HCT116 (cell line): ENCODE measurements around the gene SFXN3. TPM values are rescaled to one million over a fixed set of nuclear protein-coding genes. Genes with fewer than 3 reads are reported as not detected.

Experiments used
- ATAC-seq: fragments of 200-7000 bp; cut with Tn5 transposase; 2 replicates; pipeline ENCODE4 v1.9.1; 2020; ENCODE audit warnings: mild to moderate bottlenecking, moderate library complexity
- BruUV-seq: library from RNA; stranded (reverse); fragments of 400-500 nt; replicated peaks from 2 replicates; lab custom pipeline; 2021; lab: Mats Ljungman, UMichigan
- CTCF ChIA-PET: fragments of 300-600 bp; sonication (Branson Sonifier 250); formaldehyde crosslinking; loops from one replicate; lab custom pipeline; 2021; ENCODE audit warnings: antibody characterized with exemption; lab: Charles Lee
- POLR2A ChIA-PET: fragments of 300-600, 350-600 bp; sonication (Branson Sonifier 250); formaldehyde crosslinking; loops from one replicate; lab custom pipeline; 2021; ENCODE audit warnings: antibody characterized with exemption; lab: Charles Lee
- RAD21 ChIA-PET, 2 experiments: fragments of 300-600 bp; sonication (Branson Sonifier 250); formaldehyde crosslinking; loops; one replicate each; lab custom pipeline; 2023; ENCODE audit warnings: low total read pairs in 2 of 2; ENCODE audit not compliant: uncharacterized antibody in 2 of 2, unreplicated experiment in 2 of 2, low non-redundant PET in 1 of 2; lab: Charles Lee
- DNase-seq: peaks from one replicate; pipeline ENCODE4 v3.0.0-alpha.2; 2010; ENCODE audit warnings: low read depth, low spot score
- H2AFZ ChIP-seq: fragments of 200-600 bp; shearing (Covaris generic), sonication (generic); 2 replicates; pipeline ENCODE4 v1.6.1; 2017; ENCODE audit warnings: low read depth, mixed run types, mixed read lengths, antibody characterized with exemption, low read length; ENCODE audit not compliant: poor library complexity, severe bottlenecking
- H3K27ac ChIP-seq: 2 replicates; pipeline ENCODE4 v1.5.1; 2012; ENCODE audit warnings: low read depth, low read length
- H3K27me3 ChIP-seq: fragments of 200-600 bp; sonication (generic); 2 replicates; pipeline ENCODE4 v1.6.1; 2016; ENCODE audit warnings: mixed run types, low read length, mixed read lengths; ENCODE audit not compliant: insufficient read depth
- H3K36me3 ChIP-seq, 2 experiments: fragments of 200-500 bp in 1 of 2; fragments of 200-600 bp in 1 of 2; sonication (Bioruptor generic) in 1 of 2; sonication (generic) in 1 of 2; 2 replicates each; pipeline versions ENCODE4 v1.5.1 to v1.6.1; 2014 to 2016; ENCODE audit warnings: low read length in 2 of 2, inconsistent platforms in 1 of 2, mixed read lengths in 1 of 2, mixed run types in 1 of 2; ENCODE audit not compliant: insufficient read depth in 2 of 2, control insufficient read depth in 1 of 2
- H3K4me1 ChIP-seq, 2 experiments: fragments of 200-600 bp in 1 of 2; sonication (generic) in 1 of 2; 2 replicates each; pipeline versions ENCODE4 v1.5.1 to v1.6.1; 2012 to 2017; ENCODE audit warnings: low read length in 2 of 2, inconsistent platforms in 1 of 2, mild to moderate bottlenecking in 1 of 2, mixed read lengths in 1 of 2, mixed run types in 1 of 2, moderate library complexity in 1 of 2; ENCODE audit not compliant: insufficient read depth in 2 of 2, control insufficient read depth in 1 of 2
- H3K4me2 ChIP-seq: fragments of 200-600 bp; sonication (generic); 2 replicates; pipeline ENCODE4 v1.6.1; 2017; ENCODE audit warnings: mixed run types, low read length, mixed read lengths
- H3K4me3 ChIP-seq, 2 experiments: fragments of 200-600 bp in 1 of 2; sonication (generic) in 1 of 2; replicated peaks in 1 of 2; 2 replicates each; pipeline ENCODE4 v1.5.1; 2011 to 2016; ENCODE audit warnings: low read length in 2 of 2, control low read depth in 1 of 2, low read depth in 1 of 2, mild to moderate bottlenecking in 1 of 2, mixed read lengths in 1 of 2, mixed run types in 1 of 2
- H3K79me2 ChIP-seq: fragments of 200-600 bp; sonication (generic); 2 replicates; pipeline ENCODE4 v1.6.1; 2017; ENCODE audit warnings: mild to moderate bottlenecking, mixed run types, low read length, moderate library complexity, mixed read lengths; ENCODE audit not compliant: insufficient read depth
- H3K9ac ChIP-seq: fragments of 200-600 bp; sonication (generic); 2 replicates; pipeline ENCODE4 v1.6.1; 2016; ENCODE audit warnings: low read length, mixed read lengths
- H3K9me2 ChIP-seq: fragments of 200-600 bp; sonication (generic), shearing (Covaris generic); 2 replicates; pipeline ENCODE4 v1.6.1; 2017; ENCODE audit warnings: mixed run types, mild to moderate bottlenecking, moderate library complexity; ENCODE audit not compliant: insufficient read depth
- H3K9me3 ChIP-seq, 2 experiments: fragments of 200-500 bp in 1 of 2; fragments of 200-600 bp in 1 of 2; sonication (Bioruptor generic) in 1 of 2; sonication (generic) in 1 of 2; 2 replicates each; pipeline ENCODE4 v1.6.1; 2014 to 2017; ENCODE audit warnings: low read length in 2 of 2, mixed read lengths in 2 of 2, inconsistent platforms in 1 of 2, low read depth in 1 of 2, mild to moderate bottlenecking in 1 of 2, mixed run types in 1 of 2, moderate library complexity in 1 of 2; ENCODE audit not compliant: control insufficient read depth in 1 of 2, insufficient read depth in 1 of 2
- H4K20me1 ChIP-seq: fragments of 200-600 bp; sonication (generic), shearing (Covaris generic); 2 replicates; pipeline ENCODE4 v1.6.1; 2017; ENCODE audit warnings: mixed run types, mild to moderate bottlenecking, moderate library complexity; ENCODE audit not compliant: insufficient read depth
- CBX3 ChIP-seq: IDR thresholded peaks from 2 replicates; pipeline ENCODE4 v1.6.1; 2012; ENCODE audit warnings: low read depth
- CEBPB ChIP-seq: IDR thresholded peaks from 2 replicates; pipeline ENCODE4 v1.6.1; 2012; ENCODE audit warnings: low read depth
- EGR1 ChIP-seq: IDR thresholded peaks from 2 replicates; pipeline ENCODE4 v1.6.1; 2012; ENCODE audit warnings: low read depth
- ELF1 ChIP-seq: IDR thresholded peaks from 2 replicates; pipeline ENCODE4 v1.6.1; 2012; ENCODE audit warnings: low read depth, borderline replicate concordance
- EZH2phosphoT487 ChIP-seq: fragments of 200-600 bp; IDR thresholded peaks from 2 replicates; pipeline ENCODE4 v1.6.1; 2018; ENCODE audit warnings: antibody characterized with exemption, borderline replicate concordance
- FOSL1 ChIP-seq: IDR thresholded peaks from 2 replicates; pipeline ENCODE4 v1.6.1; 2012; ENCODE audit warnings: low read depth
- JUND ChIP-seq: IDR thresholded peaks from 2 replicates; pipeline ENCODE4 v1.6.1; 2012
- POLR2A ChIP-seq: IDR thresholded peaks from 2 replicates; pipeline ENCODE4 v1.7.0; 2011; ENCODE audit warnings: borderline replicate concordance; ENCODE audit not compliant: insufficient read depth, insufficient read length; ENCODE audit errors: extremely low read depth
- POLR2AphosphoS5 ChIP-seq: IDR thresholded peaks from 2 replicates; pipeline ENCODE4 v1.6.1; 2011; ENCODE audit warnings: mild to moderate bottlenecking, low read depth, low read length, moderate library complexity
- SIN3A ChIP-seq: IDR thresholded peaks from 2 replicates; pipeline ENCODE4 v1.6.1; 2012; ENCODE audit warnings: low read depth
- SRF ChIP-seq: IDR thresholded peaks from 2 replicates; pipeline ENCODE4 v1.6.1; 2012; ENCODE audit warnings: low read depth
- TCF7L2 ChIP-seq: IDR thresholded peaks from 2 replicates; pipeline ENCODE4 v1.7.0; 2011; ENCODE audit warnings: borderline replicate concordance, inconsistent platforms; ENCODE audit not compliant: insufficient read depth, insufficient read length; ENCODE audit errors: extremely low read depth
- YY1 ChIP-seq: IDR thresholded peaks from 2 replicates; pipeline ENCODE4 v1.6.1; 2011; ENCODE audit warnings: low read length, low read depth, moderate library complexity, mild to moderate bottlenecking; ENCODE audit not compliant: insufficient replicate concordance; ENCODE audit errors: extremely low read depth
- ZFX ChIP-seq: fragments of 450-650 bp; IDR thresholded peaks from 2 replicates; pipeline ENCODE4 v1.6.1; 2017
- intact Hi-C: fragments of 100-400 bp; cut with micrococcal nuclease; formaldehyde crosslinking; loops from 2 replicates; pipeline ENCODE4 v1.10.0; 2022
- total RNA-seq: library from RNA; stranded (reverse); gene quantifications from one replicate; pipeline ENCODE4 v1.2.1, GENCODE V29; 2021; ENCODE audit not compliant: unreplicated experiment
- TF ChIP-seq, protein P1 (sequence below): IDR thresholded peaks from 2 replicates; pipeline ENCODE4 v1.6.1; 2011; ENCODE audit warnings: mild to moderate bottlenecking, low read length, moderate library complexity; ENCODE audit not compliant: insufficient replicate concordance; ENCODE audit errors: extremely low read depth
- TF ChIP-seq, protein P2 (sequence below): IDR thresholded peaks from 2 replicates; pipeline ENCODE4 v1.6.1; 2012
- TF ChIP-seq, protein P3 (sequence below), 3 experiments: fragments of 200-600 bp in 1 of 3; sonication (generic) in 1 of 3; IDR thresholded peaks in 2 of 3; conservative IDR thresholded peaks in 1 of 3; 2 replicates each; pipeline ENCODE4 v1.5.1; 2012 to 2017; ENCODE audit warnings: low read depth in 2 of 3, low read length in 2 of 3, antibody characterized with exemption in 1 of 3, borderline replicate concordance in 1 of 3, control low read depth in 1 of 3, mild to moderate bottlenecking in 1 of 3, mixed read lengths in 1 of 3, mixed run types in 1 of 3, moderate library complexity in 1 of 3; ENCODE audit not compliant: insufficient read depth in 1 of 3
- TF ChIP-seq, protein P4 (sequence below): IDR thresholded peaks from 2 replicates; pipeline ENCODE4 v1.6.1; 2012
- TF ChIP-seq, protein P5 (sequence below): IDR thresholded peaks from 2 replicates; pipeline ENCODE4 v1.6.1; 2012; ENCODE audit warnings: low read depth

SFXN3 gene
- total RNA-seq, 1 experiment from 2014 or later: 52.5 TPM

DNA sequence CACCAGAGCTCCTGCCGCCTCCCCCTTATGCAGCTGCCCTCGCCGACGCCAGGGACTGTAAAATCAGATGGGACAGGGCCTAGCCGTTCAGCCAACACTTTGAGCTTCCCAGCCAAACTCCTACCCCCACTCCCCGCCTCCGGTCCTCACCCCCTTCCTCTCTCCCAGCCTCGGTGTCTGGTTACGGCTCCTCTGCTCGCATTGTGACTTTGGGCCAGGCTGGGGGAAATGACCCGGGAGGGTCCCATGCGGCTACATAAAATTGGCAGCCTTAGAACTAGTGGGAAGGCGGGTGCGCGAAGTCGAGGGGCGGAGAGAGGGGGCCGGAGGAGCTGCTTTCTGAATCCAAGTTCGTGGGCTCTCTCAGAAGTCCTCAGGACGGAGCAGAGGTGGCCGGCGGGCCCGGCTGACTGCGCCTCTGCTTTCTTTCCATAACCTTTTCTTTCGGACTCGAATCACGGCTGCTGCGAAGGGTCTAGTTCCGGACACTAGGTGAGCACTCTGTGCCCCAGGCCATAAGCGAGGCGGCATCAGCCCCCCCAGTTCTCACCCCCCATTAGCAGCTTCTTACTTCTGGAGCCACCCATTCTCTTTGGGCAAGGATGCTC, 30.7 kb downstream of the SFXN3 start, which contains the start of gene KAZALD1:
Gene KAZALD1 (plus strand): TSS at position 366 of the 608 bp plus-strand sequence. CDS start 604 bp downstream, outside the sequence.
- peak within 1 kb of the TSS; percentile 73 for H2AFZ ChIP-seq
- peak within 1 kb of the TSS; percentile 91 for H3K9ac ChIP-seq
- peak within 1 kb of the TSS; percentile 81 for H3K4me2 ChIP-seq
- RAD21 ChIA-PET: interaction anchor here (0.9 to 2.2 kb wide), 4 partner anchors 12 to 81 kb away, joined by 3 to 9 read pairs (median 6); no protein-coding TSS in a partner anchor
- ATAC-seq (peak; percentile 13; the same call in 1 of the 2 replicates), DNase-seq (no peak)
- peak within 1 kb of the TSS; percentile 99 for H3K27ac ChIP-seq
- intact Hi-C loops: loop anchor here (2.0 to 10.0 kb wide), 3 partner anchors 19 to 1581 kb away; partner anchors contain the start of gene TRIM8
- peaks cover 38% of the 10 kb centered on the region for H3K79me2 ChIP-seq
- no peaks in the 10 kb centered on the region for H3K9me2 ChIP-seq
- peaks cover 0 to 9% of the 10 kb centered on the region in 2 experiments; a peak in 1 of 4 replicates for H3K36me3 ChIP-seq
- peaks cover 49 to 65% of the 10 kb centered on the region in 2 experiments for H3K4me1 ChIP-seq
- CTCF ChIA-PET: interaction anchor here (0.5 to 6.8 kb wide), 17 partner anchors 8 to 724 kb away, joined by 3 to 109 read pairs (median 5); partner anchors contain the start of genes PDZD7 and SFXN3
- no peaks in the 10 kb centered on the region for H4K20me1 ChIP-seq
- no peaks in the 10 kb centered on the region for H3K9me3 ChIP-seq
- peak within 1 kb of the TSS; percentile 80 to 84 for H3K4me3 ChIP-seq
- POLR2A ChIA-PET: interaction anchor here (0.6 to 3.6 kb wide), 9 partner anchors 8 to 152 kb away, joined by 3 to 20 read pairs (median 8); no protein-coding TSS in a partner anchor
- no peaks in the 10 kb centered on the region for H3K27me3 ChIP-seq
- BruUV-seq: no TSS peak
- no peak for TF ChIP-seq POLR2AphosphoS5
- TF ChIP-seq JUND: no peak
- peak; percentile 46 for TF ChIP-seq ZFX
- TF ChIP-seq ELF1: no peak
- TF ChIP-seq POLR2A: peak; percentile 2
- TF ChIP-seq CEBPB: no peak
- TF ChIP-seq, protein P1, sequence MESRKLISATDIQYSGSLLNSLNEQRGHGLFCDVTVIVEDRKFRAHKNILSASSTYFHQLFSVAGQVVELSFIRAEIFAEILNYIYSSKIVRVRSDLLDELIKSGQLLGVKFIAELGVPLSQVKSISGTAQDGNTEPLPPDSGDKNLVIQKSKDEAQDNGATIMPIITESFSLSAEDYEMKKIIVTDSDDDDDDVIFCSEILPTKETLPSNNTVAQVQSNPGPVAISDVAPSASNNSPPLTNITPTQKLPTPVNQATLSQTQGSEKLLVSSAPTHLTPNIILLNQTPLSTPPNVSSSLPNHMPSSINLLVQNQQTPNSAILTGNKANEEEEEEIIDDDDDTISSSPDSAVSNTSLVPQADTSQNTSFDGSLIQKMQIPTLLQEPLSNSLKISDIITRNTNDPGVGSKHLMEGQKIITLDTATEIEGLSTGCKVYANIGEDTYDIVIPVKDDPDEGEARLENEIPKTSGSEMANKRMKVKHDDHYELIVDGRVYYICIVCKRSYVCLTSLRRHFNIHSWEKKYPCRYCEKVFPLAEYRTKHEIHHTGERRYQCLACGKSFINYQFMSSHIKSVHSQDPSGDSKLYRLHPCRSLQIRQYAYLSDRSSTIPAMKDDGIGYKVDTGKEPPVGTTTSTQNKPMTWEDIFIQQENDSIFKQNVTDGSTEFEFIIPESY: no peak
- TF ChIP-seq, protein P2, sequence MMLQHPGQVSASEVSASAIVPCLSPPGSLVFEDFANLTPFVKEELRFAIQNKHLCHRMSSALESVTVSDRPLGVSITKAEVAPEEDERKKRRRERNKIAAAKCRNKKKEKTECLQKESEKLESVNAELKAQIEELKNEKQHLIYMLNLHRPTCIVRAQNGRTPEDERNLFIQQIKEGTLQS: no peak
- peak; percentile 38 for TF ChIP-seq TCF7L2
- no peak for TF ChIP-seq EZH2phosphoT487
- TF ChIP-seq, protein P3, sequence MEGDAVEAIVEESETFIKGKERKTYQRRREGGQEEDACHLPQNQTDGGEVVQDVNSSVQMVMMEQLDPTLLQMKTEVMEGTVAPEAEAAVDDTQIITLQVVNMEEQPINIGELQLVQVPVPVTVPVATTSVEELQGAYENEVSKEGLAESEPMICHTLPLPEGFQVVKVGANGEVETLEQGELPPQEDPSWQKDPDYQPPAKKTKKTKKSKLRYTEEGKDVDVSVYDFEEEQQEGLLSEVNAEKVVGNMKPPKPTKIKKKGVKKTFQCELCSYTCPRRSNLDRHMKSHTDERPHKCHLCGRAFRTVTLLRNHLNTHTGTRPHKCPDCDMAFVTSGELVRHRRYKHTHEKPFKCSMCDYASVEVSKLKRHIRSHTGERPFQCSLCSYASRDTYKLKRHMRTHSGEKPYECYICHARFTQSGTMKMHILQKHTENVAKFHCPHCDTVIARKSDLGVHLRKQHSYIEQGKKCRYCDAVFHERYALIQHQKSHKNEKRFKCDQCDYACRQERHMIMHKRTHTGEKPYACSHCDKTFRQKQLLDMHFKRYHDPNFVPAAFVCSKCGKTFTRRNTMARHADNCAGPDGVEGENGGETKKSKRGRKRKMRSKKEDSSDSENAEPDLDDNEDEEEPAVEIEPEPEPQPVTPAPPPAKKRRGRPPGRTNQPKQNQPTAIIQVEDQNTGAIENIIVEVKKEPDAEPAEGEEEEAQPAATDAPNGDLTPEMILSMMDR (IDR thresholded peaks at IDR 0.05 in 2 of 3, conservative IDR thresholded peaks at IDR 0.05 in 1 of 3; ENCODE audit: borderline replicate concordance in 1 of 3, insufficient read depth in 1 of 3, low read depth in 2 of 3, low read length in 2 of 3): no peak
- TF ChIP-seq, protein P4, sequence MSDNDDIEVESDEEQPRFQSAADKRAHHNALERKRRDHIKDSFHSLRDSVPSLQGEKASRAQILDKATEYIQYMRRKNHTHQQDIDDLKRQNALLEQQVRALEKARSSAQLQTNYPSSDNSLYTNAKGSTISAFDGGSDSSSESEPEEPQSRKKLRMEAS: no peak
- no peak for TF ChIP-seq FOSL1
- TF ChIP-seq YY1: no peak
- TF ChIP-seq SRF: no peak
- TF ChIP-seq, protein P5, sequence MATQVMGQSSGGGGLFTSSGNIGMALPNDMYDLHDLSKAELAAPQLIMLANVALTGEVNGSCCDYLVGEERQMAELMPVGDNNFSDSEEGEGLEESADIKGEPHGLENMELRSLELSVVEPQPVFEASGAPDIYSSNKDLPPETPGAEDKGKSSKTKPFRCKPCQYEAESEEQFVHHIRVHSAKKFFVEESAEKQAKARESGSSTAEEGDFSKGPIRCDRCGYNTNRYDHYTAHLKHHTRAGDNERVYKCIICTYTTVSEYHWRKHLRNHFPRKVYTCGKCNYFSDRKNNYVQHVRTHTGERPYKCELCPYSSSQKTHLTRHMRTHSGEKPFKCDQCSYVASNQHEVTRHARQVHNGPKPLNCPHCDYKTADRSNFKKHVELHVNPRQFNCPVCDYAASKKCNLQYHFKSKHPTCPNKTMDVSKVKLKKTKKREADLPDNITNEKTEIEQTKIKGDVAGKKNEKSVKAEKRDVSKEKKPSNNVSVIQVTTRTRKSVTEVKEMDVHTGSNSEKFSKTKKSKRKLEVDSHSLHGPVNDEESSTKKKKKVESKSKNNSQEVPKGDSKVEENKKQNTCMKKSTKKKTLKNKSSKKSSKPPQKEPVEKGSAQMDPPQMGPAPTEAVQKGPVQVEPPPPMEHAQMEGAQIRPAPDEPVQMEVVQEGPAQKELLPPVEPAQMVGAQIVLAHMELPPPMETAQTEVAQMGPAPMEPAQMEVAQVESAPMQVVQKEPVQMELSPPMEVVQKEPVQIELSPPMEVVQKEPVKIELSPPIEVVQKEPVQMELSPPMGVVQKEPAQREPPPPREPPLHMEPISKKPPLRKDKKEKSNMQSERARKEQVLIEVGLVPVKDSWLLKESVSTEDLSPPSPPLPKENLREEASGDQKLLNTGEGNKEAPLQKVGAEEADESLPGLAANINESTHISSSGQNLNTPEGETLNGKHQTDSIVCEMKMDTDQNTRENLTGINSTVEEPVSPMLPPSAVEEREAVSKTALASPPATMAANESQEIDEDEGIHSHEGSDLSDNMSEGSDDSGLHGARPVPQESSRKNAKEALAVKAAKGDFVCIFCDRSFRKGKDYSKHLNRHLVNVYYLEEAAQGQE: no peak
- no peak for TF ChIP-seq CBX3
- no peak for TF ChIP-seq SIN3A
- TF ChIP-seq EGR1: no peak
